Memory B cell (primary cell): ENCODE results near the gene TIMP1.

Experiments used
- ATAC-seq: fragments of 150-1000 bp; cut with Tn5 transposase; 2 replicates; pipeline ENCODE4 v1.10.0; 2021; ENCODE audit warnings: low read depth, mild to moderate bottlenecking, moderate library complexity
- DNase-seq, 2 donors: peaks; one replicate each; pipeline ENCODE4 v3.0.0; 2022; ENCODE audit warnings: low spot score in 2 of 2
- H3K27ac Mint-ChIP-seq: one replicate; pipeline ENCODE4 v1.8.0; 2022; ENCODE audit warnings: mild to moderate bottlenecking, moderate library complexity, mixed read lengths
- H3K27me3 Mint-ChIP-seq: one replicate; pipeline ENCODE4 v1.8.0; 2022; ENCODE audit warnings: mixed read lengths
- H3K36me3 Mint-ChIP-seq: one replicate; pipeline ENCODE4 v1.8.0; 2022; ENCODE audit warnings: mild to moderate bottlenecking, mixed read lengths
- H3K4me1 Mint-ChIP-seq: one replicate; pipeline ENCODE4 v1.8.0; 2022; ENCODE audit warnings: mixed read lengths
- H3K4me3 Mint-ChIP-seq: one replicate; pipeline ENCODE4 v1.8.0; 2022; ENCODE audit warnings: mild to moderate bottlenecking, moderate library complexity, mixed read lengths
- H3K9me3 Mint-ChIP-seq: one replicate; pipeline ENCODE4 v1.8.0; 2022; ENCODE audit warnings: mixed read lengths

The TIMP1 gene

DNA sequence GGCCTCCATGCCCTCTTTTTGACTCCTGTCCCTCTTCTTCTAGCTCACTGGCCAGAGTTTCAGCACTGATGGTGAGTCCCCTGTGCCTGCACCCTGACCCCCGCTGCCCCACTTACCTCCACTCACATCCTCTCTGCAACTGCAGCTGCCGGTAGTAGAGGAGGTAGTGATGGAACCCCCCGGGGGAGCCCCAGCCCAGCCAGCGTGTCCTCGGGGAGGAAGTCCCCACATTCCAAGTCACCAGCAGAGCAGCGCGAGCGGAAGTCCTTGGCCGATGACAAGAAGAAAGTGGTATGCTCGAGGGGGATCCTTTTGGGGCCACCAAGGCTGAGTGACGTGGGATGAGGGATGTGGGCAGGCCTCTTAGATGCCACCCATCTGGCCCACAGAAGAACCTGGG is 15.4 kb upstream of the TIMP1 start:
- H3K4me3 Mint-ChIP-seq = no peak overlapping the region
- H3K9me3 Mint-ChIP-seq = no peaks in the 10 kb centered on the region
- H3K27me3 Mint-ChIP-seq = no peaks in the 10 kb centered on the region
- H3K36me3 Mint-ChIP-seq = peaks cover 45% of the 10 kb centered on the region
- peaks cover 18% of the 10 kb centered on the region for H3K4me1 Mint-ChIP-seq
- ATAC-seq (peak; percentile 58), DNase-seq (no peak)
- H3K27ac Mint-ChIP-seq = no peak overlapping the region

DNA sequence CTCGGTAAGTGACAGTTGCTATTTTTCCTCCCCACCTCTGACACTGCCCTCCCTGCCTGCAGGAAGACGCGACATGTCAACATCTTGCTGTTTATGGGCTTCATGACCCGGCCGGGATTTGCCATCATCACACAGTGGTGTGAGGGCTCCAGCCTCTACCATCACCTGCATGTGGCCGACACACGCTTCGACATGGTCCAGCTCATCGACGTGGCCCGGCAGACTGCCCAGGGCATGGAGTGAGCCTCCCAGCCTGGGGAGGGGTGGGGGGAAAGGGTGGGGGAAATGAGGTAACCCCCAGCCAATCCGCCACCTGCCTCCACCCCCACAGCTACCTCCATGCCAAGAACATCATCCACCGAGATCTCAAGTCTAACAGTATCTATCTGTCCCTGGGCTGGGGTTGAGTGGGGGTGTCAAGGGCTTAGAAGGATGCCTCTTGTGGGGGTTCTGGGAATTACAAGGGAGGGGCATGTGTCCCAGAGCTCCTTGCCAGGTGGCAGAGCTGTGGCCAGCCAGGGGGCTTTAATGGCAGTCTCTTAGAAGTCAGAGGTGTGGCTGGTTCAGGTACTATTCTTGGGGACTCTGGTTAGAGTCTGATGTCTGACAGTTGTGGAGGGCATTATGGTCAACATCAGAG is 13.5 kb upstream of the TIMP1 start:
- H3K4me1 Mint-ChIP-seq = peaks cover 19% of the 10 kb centered on the region
- H3K27ac Mint-ChIP-seq = no peak overlapping the region
- peaks cover 8% of the 10 kb centered on the region for H3K27me3 Mint-ChIP-seq
- ATAC-seq = peak; percentile 64
- H3K36me3 Mint-ChIP-seq = peaks cover 46% of the 10 kb centered on the region
- no peaks in the 10 kb centered on the region for H3K9me3 Mint-ChIP-seq
- no peak overlapping the region for H3K4me3 Mint-ChIP-seq
- DNase-seq = peak; percentile 21 to 36

DNA sequence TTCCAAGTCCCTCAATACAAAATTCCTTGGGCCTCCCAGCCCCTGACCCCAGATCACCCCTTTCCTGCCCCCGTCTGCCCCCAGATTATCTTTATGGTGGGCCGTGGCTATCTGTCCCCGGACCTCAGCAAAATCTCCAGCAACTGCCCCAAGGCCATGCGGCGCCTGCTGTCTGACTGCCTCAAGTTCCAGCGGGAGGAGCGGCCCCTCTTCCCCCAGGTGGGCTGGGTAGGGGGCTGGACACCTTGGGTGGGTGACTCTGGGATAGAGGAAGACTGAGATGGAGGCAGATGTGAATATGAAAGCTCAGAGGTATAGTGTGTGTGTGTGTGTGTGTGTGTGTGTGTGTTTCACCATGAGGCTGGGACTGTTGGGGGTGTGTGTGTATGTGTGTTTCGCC is 11.4 kb upstream of the TIMP1 start:
- peaks cover 14% of the 10 kb centered on the region for H3K4me1 Mint-ChIP-seq
- no peak for DNase-seq
- H3K4me3 Mint-ChIP-seq = no peak overlapping the region
- peak overlapping the region; percentile 24 for H3K27ac Mint-ChIP-seq
- no peaks in the 10 kb centered on the region for H3K9me3 Mint-ChIP-seq
- ATAC-seq = no peak
- H3K27me3 Mint-ChIP-seq = peaks cover 8% of the 10 kb centered on the region
- peaks cover 41% of the 10 kb centered on the region for H3K36me3 Mint-ChIP-seq

DNA sequence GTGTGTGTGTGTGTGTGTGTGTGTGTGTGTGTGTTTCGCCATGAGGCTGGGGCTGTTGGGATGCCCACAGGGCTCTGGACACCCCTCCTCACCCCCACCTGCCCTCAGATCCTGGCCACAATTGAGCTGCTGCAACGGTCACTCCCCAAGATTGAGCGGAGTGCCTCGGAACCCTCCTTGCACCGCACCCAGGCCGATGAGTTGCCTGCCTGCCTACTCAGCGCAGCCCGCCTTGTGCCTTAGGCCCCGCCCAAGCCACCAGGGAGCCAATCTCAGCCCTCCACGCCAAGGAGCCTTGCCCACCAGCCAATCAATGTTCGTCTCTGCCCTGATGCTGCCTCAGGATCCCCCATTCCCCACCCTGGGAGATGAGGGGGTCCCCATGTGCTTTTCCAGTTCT is 11.0 kb upstream of the TIMP1 start:
- no peak overlapping the region for H3K4me3 Mint-ChIP-seq
- ATAC-seq = no peak
- H3K9me3 Mint-ChIP-seq = no peaks in the 10 kb centered on the region
- peak overlapping the region; percentile 24 for H3K27ac Mint-ChIP-seq
- no peak for DNase-seq
- peaks cover 12% of the 10 kb centered on the region for H3K4me1 Mint-ChIP-seq
- peaks cover 39% of the 10 kb centered on the region for H3K36me3 Mint-ChIP-seq
- peaks cover 12% of the 10 kb centered on the region for H3K27me3 Mint-ChIP-seq

DNA sequence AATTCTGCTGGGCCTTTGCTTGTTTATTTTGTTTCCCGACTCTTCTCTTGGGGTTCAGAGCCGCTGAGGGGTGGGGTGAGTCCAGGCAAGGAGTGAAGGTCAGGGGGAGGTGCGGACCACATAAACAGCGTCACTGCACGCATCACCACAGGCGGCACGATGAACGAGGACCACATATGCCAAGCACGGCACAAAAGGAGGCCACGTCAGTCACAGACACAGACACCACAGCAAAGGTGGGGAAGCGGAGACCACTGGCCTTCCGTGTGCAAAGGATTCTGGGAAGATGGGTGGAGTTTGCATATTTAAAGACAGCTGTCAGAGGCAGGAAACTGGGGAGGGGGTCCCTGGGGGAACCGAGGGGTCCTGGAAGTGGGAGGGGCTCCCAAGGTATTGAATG is 10.3 kb upstream of the TIMP1 start:
- Mint-ChIP-seq H3K4me1 (peaks cover 8% of the 10 kb centered on the region), H3K27ac (no peak overlapping the region), H3K36me3 (peaks cover 34% of the 10 kb centered on the region), H3K9me3 (no peaks in the 10 kb centered on the region), H3K27me3 (peaks cover 19% of the 10 kb centered on the region), H3K4me3 (no peak overlapping the region)
- ATAC-seq (no peak), DNase-seq (no peak)

DNA sequence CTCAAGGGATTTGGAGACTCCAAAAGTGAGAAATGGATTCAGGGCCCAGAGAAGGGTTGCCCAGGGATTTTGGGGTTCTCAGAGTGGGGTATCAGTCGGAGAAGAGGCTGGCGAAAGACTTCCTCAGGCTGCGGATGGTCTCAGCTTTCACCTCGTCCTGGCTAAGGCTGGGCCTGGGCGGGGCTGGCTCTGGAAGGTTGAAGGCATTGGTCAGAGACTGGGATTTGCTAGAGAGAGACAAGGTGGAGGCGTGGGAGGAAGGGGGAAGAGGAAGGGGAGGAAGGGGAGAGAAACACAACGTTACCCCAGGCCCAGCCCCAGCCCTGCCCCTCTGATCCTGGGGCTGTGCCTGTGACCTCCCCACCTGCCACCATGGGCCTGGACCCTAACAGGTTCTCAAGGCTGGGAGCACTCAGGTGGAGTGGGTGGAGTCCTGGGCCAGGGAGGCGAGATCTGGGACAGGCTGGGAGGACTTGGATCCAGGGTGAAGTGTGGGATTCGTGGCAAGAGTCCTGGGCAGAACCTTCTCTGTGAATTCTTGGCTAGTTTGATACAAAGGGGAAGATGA is 9.4 kb upstream of the TIMP1 start:
- Mint-ChIP-seq H3K36me3 (peaks cover 31% of the 10 kb centered on the region), H3K9me3 (no peaks in the 10 kb centered on the region), H3K4me1 (peaks cover 8% of the 10 kb centered on the region), H3K27me3 (peaks cover 20% of the 10 kb centered on the region), H3K4me3 (no peak overlapping the region), H3K27ac (no peak overlapping the region)
- no peak for DNase-seq
- ATAC-seq = no peak

DNA sequence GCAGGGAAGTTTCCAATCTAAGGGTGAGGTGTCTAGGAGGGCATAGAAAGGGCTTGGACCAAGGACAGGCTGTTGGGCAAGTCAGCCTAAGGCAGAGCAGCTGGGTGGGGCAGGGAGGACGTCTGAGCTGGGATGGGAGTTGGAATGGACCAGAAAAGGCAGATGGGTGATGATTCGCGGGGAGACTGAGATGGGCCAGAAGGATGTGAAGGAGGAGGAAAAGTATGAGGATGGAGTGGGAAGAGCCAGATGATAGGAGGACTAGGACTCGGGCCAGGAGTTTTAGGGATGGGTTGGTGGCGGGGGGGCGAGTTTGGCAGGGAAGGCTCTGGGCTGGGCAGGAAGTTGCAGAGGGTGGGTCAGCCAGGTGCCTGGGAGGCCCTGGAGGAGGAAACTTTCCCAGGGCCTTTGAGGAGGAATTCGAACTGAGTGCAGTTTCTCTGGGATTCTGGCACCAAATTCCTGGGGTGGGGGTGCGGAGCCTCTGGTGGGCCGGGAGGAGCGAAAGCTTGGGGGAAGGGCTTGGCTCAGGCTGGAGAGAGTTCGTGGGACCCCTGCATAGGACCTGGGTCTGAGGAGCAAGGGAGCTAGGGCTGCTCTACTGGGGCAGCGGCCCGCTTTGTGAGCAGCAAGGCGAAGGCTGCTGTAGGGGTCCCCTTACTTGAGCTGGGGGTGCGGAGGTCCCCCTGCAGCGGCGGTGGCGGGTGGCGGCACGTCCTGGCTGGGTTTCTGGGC is 8.7 kb upstream of the TIMP1 start:
- Mint-ChIP-seq H3K27ac (no peak overlapping the region), H3K4me1 (peaks cover 12% of the 10 kb centered on the region)
- no peak for DNase-seq

DNA sequence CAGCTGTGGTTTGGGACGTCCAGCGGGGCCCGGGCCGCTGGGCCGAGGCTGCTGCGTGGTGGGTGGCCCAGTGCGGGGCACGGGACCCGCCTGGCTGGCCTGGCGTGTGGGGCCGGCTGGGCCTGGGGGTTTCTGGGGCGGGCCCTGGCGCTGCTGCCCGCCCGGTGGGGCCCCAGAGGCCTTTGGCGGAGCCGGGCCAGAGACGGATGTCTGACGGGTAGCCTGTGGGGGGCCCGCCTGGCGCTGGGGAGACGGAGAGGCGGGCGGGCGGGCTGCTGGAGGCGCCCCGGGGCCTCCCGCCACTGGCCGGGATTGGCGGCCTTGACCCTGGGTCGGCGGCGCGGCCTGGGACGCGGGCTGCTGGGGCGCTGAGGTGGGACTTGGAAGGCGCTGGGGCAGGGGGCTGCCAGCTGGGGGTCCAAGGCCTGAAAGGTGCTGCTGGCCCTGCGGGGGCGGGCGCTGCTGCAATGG is 8.1 kb upstream of the TIMP1 start:
- H3K27me3 Mint-ChIP-seq = peaks cover 26% of the 10 kb centered on the region

More for the DNA sequence above, 8.7 kb upstream of the TIMP1 start:
- H3K27me3 Mint-ChIP-seq = peaks cover 23% of the 10 kb centered on the region
- no peak overlapping the region for H3K4me3 Mint-ChIP-seq
- H3K9me3 Mint-ChIP-seq = no peaks in the 10 kb centered on the region
- ATAC-seq = no peak
- peaks cover 29% of the 10 kb centered on the region for H3K36me3 Mint-ChIP-seq

DNA sequence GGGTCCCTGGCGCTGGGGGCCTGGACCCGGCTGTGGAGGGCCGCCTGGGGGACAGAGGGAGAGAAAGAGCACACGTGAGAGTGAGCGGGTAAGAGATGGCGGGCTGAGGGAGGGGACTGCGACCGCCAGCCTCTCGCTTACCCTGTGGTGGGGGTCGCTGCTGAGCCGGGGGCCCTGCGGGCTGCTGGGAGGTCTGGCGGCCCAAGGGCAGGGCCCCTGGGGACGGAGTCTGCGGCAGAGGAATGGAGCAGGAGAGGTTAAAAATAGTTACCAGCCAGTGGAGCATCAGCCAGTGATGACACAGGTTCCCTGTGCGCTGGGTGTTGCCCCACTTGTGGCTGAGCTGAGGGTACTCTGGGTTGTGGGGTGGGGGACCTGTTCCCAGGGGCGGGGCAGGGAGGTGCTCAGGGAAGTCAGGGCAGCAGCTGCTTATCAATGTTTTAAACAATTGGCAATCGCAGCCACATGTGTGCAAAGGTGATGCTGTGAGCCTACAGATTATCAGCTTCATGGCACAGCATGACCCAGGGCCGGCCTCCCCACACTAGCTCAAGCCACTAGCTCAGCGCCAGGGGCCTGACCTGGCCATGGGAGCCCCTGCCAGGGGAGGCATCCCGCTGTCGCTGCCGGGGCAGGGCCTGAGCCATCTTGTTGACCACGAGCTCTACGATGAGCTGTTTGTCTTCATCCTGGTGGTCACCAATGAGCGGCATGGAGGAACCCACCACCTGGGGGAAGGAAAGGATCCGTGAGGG is 7.5 kb upstream of the TIMP1 start:
- H3K27ac Mint-ChIP-seq = no peak overlapping the region
- H3K4me3 Mint-ChIP-seq = no peak overlapping the region
- peaks cover 30% of the 10 kb centered on the region for H3K27me3 Mint-ChIP-seq
- no peak for ATAC-seq
- peaks cover 23% of the 10 kb centered on the region for H3K36me3 Mint-ChIP-seq
- DNase-seq = no peak
- H3K4me1 Mint-ChIP-seq = peaks cover 15% of the 10 kb centered on the region
- no peaks in the 10 kb centered on the region for H3K9me3 Mint-ChIP-seq

More for the DNA sequence above, 8.1 kb upstream of the TIMP1 start:
- Mint-ChIP-seq H3K36me3 (peaks cover 26% of the 10 kb centered on the region), H3K9me3 (no peaks in the 10 kb centered on the region), H3K27ac (no peak overlapping the region), H3K4me1 (peaks cover 12% of the 10 kb centered on the region), H3K4me3 (no peak overlapping the region)
- no peak for ATAC-seq
- no peak for DNase-seq

DNA sequence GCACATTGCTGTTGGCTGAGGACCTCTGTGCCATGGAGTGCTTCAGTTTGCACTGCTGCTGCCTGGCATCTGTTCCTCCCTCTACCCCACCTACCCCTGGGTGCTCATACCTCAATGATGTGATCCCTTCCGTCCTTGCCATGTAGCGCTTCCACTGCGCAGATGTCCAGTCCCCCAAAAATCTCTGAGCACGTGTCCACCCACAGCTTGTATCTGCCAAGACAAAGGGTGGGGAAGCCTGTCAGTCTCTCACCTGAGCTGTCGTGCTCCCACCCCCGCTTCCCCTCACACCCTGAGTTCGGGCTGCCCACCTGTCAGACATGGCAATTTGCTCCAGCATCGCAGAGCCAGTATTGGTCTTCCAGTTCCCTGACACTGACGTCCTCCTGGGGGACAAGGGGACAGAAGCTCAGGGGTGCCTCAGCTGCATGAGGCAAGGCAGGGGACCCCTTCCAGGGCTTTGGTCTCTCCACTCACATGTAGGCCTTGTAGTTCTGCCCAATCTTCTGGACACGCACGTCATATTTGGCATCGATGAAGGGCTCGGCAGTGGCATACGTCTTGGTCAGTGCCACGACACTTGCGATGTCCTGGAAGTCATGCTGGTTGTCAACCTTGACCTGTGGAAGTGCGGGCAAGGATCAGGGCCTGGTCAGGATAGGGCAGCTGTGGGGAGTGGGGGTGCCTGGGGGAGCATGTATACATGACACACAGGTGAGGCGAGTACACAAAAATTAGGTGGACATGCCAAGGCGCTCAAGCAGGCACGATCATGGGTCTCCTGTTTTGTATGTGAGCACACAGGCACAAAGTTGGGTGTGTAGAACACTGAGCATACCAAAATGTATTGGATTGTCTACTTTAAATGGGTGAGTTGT is 6.0 kb upstream of the TIMP1 start:
- H3K36me3 Mint-ChIP-seq = peaks cover 11% of the 10 kb centered on the region
- DNase-seq = no peak
- H3K27me3 Mint-ChIP-seq = peaks cover 33% of the 10 kb centered on the region
- peaks cover 15% of the 10 kb centered on the region for H3K4me1 Mint-ChIP-seq
- H3K4me3 Mint-ChIP-seq = no peak overlapping the region
- no peak for ATAC-seq
- no peaks in the 10 kb centered on the region for H3K9me3 Mint-ChIP-seq
- no peak overlapping the region for H3K27ac Mint-ChIP-seq

DNA sequence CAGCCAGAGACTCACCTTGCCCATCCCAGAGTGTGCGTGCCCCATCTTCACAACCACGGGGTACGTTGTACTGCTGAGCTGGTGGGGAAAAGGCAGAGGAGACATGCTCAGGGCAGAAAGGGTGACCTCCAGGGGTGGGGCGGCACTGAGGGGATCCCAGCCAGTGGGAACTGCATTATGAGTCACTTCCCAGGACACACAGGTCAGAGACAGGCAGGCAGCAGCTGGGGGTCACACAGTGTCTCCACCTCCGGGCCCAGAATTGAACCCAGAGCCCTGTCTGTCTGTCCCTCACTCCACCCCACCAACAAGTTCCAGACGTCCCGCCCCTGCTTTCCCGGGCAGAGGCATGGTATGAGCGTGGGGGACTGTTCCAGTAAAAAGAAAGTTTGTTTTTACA is 4.8 kb upstream of the TIMP1 start:
- Mint-ChIP-seq H3K4me1 (peaks cover 20% of the 10 kb centered on the region), H3K4me3 (no peak overlapping the region), H3K27ac (no peak overlapping the region), H3K36me3 (peaks cover 2% of the 10 kb centered on the region), H3K9me3 (no peaks in the 10 kb centered on the region), H3K27me3 (peaks cover 31% of the 10 kb centered on the region)
- ATAC-seq = no peak
- DNase-seq = no peak

DNA sequence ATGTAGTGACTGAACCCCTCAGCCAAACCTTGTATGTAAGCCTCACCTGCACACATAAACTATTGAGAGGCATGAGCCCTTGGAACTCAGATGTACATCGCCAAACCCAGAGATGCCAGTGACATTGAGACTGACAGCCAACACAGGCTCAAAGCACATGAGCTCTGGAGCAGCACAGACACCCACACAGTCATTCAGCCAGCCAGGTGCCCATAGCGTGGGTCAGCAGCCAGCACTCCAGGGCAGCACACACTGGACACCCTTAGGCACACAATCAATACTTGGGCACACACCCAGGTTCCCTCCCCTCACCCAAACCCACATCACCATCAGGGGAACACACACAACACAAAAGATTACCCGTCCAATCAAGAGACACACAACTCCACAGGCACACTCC is 4.3 kb upstream of the TIMP1 start:
- H3K27me3 Mint-ChIP-seq = peaks cover 31% of the 10 kb centered on the region
- H3K4me1 Mint-ChIP-seq = peaks cover 21% of the 10 kb centered on the region
- peaks cover 2% of the 10 kb centered on the region for H3K36me3 Mint-ChIP-seq
- H3K4me3 Mint-ChIP-seq = no peak overlapping the region
- H3K9me3 Mint-ChIP-seq = no peaks in the 10 kb centered on the region
- no peak overlapping the region for H3K27ac Mint-ChIP-seq
- DNase-seq (no peak), ATAC-seq (no peak)

DNA sequence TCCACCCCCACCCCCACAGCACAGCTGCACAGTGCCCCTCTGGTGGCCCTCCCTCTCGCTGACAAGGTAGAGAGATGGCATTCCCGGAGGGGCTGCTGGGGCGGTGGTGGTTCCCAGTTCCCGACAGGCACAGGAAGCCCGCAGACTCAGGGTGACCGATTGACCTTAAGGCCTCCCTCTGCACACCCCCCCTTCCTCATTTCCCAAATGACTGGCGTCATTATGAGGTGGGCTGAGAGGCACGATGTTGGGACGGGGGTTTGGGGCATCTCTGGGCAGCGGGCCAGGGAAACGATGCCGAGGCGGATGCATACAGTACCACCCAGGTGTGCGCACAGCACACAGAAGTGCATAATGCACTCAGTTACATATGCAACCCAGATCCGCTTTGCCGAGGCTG is 3.5 kb upstream of the TIMP1 start:
- Mint-ChIP-seq H3K4me3 (no peak overlapping the region), H3K9me3 (no peaks in the 10 kb centered on the region), H3K4me1 (peaks cover 20% of the 10 kb centered on the region), H3K36me3 (no peaks in the 10 kb centered on the region), H3K27me3 (peaks cover 26% of the 10 kb centered on the region), H3K27ac (no peak overlapping the region)
- DNase-seq (no peak), ATAC-seq (no peak)
